ENCODE results near the gene EML4.

DNA sequence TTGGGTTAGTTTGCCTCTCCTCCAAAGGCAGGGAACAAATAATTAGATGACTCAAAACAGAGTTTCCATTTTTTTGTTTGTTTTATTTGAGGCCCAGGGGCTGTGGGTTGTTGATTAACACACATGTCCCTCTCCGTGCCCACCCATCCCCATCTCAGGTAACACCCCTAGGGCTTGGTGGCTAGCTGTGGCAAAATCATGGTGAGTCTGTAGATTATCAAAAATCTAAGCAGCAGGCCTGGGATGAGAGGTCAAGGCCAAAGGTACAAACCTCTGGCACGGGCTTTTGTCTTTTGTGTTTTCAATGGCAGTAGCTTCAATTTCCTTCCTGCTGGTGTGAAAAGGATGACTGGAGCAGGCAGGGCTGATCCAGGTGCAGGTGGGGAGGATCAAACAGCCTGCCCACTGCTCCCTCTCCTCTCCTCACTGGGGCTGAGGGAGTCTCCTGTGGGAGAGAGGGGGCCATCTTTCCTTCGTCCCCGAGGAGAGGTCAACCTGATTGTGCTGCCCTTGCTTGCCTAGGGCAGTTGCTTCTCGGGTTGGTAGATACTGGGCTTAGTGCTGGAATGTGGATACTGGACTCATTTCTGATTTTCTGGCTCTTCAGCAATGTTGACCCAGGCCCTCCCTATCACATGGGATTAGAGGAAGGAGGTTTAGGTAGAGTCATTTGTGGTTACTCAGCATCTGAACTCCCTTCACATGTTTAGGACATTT is 31.9 kb upstream of the EML4 start:
- TF ChIP-seq, protein P1, sequence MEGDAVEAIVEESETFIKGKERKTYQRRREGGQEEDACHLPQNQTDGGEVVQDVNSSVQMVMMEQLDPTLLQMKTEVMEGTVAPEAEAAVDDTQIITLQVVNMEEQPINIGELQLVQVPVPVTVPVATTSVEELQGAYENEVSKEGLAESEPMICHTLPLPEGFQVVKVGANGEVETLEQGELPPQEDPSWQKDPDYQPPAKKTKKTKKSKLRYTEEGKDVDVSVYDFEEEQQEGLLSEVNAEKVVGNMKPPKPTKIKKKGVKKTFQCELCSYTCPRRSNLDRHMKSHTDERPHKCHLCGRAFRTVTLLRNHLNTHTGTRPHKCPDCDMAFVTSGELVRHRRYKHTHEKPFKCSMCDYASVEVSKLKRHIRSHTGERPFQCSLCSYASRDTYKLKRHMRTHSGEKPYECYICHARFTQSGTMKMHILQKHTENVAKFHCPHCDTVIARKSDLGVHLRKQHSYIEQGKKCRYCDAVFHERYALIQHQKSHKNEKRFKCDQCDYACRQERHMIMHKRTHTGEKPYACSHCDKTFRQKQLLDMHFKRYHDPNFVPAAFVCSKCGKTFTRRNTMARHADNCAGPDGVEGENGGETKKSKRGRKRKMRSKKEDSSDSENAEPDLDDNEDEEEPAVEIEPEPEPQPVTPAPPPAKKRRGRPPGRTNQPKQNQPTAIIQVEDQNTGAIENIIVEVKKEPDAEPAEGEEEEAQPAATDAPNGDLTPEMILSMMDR (conservative IDR thresholded peaks at IDR 0.05) = no peak
- TF ChIP-seq ZFX (IDR thresholded peaks at IDR 0.05) = no peak
